GM18499 (cell line): ENCODE measurements around the gene IER3.
"Not testable (repeated sequence)": the region's sequence is repeated elsewhere in the genome, so short reads cannot be mapped to it uniquely, and the experiment has no call there.

Experiments used
- ATAC-seq: cut with Tn5 transposase; IDR thresholded peaks from one replicate; pipeline ENCODE4 v1.9.1; 2021; ENCODE audit warnings: moderate number of reproducible peaks; ENCODE audit not compliant: insufficient read depth, unreplicated experiment

Gene IER3

DNA sequence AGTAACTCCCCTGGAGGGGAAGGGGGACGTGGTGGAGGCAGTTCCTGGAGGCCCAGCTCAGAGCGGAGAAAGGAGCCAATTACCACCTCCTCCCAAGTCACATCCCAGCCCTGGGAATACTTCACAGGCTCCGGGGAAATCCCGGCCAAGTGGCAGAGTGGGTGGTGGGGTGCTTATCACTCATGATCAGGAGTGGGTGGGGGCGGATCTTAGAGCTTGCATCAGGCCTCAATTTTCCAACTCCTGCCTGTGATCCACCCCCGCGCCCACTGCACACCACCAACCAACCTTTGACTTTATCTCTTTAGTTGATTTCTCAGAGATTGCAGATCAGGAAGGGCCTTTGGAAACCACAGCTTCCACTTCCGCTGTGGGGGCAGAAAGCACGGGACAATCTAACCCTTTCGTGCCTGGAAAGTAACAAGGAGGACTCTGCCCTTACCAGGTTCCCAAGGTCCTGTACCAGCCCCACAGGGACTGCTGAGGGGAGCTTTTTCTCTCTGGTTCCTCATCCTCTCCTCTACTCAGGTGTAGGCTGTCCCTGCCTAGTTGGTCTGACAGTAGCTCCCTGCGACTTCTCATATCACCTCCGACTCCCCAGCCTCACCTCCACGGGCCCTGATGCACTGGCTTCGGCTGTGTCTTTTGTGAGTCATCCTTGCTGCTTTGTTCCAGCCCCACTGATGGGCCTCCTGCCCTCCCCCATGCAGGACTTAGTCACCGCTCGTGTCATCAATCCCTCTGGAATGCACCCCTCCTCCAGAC is 24.9 kb upstream of the IER3 start:
- ATAC-seq, result no peak

- no peak for ATAC-seq
Measured at GRCh38 chr6:30768634-30769087, 24.3 kb upstream of the IER3 start.

DNA sequence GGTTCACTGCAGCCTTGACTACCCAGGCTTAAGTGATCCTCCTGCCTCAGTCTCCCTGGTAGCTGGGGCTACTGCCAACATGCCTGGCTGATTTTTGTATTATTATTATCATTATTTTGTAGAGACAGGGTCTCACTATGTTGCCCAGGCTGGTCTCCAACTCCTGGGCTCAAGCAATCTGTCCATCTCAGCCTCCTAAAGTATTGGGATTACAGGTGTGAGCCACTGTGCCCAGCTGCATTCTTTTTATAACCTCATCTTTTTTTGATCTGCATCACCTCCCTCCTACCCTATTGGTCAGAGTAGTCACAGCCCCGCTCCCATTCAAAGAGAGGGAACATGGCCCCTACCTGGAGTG is 23.6 kb upstream of the IER3 start:
- ATAC-seq, result no peak

- no peak for ATAC-seq
Measured at GRCh38 chr6:30767158-30767943, 23.0 kb upstream of the IER3 start.

DNA sequence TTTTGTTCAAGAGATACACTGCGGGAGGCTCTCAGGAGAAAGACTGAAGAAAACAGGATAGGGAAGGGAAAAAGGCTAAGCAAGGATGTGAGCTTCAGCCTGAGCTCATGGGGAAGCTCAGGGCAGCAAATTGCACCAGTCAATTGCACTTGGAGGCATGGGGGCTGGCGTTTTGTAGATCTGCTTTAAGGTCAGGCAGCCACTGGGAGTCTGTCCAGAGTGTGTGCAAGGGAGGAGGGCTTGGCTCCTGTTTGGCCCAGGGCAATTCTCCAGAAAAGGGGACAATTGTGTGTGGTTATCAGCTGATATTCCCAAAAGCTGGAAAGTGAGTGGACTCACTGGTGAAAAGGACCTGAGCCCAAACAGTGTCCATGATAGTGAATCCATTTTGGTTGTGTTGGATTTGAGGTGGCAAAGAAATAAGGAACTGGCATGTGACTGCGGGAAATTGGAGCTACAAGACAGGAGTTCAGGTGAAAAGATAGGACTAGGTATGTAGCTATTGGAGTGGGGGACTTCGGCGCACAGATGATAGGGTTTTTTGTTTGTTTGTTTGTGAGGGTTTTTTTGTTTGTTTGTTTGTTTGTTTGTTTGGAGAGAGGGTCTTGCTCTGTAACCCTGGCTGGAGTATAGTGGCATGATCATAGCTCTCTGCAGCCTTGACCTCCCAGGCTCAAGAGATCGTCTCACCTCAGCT is 22.3 kb upstream of the IER3 start:
- ATAC-seq, result no peak

DNA sequence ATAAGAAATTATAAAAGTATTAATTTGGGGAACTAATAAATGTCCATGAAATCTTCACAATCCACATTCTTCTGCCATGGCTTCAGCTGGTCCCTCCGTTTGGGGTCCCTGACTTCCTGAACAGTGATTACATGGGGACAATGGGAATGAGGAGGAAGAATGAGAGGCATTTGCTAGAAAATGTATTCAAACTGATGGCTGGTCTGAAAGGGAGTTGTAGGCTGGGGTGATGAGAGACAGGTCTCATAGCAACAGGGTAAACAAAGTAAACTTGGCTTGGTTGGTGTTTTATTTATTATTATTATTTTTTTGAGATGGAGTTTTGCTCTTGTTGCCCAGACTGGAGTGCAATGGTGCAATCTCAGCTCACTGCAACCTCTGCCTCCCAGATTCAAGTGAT is 21.1 kb upstream of the IER3 start:
- not testable (repeated sequence) for ATAC-seq

- not testable (repeated sequence) for ATAC-seq
Measured at GRCh38 chr6:30764490-30765043, 20.2 kb upstream of the IER3 start.

DNA sequence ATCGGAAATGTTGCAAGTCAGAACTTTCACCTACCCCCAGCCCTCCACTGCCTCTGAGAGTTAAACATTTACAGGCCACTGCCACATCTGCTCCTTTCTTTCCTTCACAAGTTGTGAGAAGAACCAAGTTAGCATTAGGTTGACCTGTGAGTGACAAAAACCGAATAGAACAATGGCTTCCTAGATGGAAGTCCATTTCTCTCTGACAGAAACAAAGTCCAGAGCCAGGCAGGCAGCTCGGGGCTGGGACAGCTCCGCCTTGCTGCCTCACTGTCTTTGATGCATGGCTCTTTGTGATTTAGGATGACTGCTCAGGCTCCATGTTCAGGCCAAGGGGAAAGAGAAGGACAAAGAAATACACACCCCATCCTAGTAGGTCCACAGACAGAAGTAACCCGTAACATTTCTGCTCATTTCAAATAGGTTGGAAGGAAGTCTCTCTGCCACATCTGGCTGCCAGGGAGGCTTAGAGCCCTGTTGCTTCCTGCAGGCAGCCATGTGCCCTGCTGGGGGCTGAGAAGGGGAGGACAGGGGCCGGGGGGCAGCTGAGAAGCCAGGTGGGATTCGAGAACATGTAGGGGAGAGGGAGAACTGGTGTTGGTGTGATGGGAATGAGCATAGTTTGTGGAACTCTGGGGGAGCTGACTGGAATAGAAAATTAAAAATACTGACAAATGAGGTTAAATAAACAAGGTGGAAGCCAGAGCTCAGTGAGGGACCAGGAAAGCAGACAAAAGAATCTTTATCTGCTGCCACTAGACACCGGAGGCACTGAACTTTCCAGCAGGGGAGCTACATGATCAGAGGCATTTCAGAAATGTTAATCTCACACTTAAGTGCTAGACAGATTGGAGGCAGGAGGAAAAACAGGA is 19.5 kb upstream of the IER3 start:
- no peak for ATAC-seq

GRCh38 chr6:30763155-30763617 is 18.8 kb upstream of the IER3 start:
- no peak for ATAC-seq

DNA sequence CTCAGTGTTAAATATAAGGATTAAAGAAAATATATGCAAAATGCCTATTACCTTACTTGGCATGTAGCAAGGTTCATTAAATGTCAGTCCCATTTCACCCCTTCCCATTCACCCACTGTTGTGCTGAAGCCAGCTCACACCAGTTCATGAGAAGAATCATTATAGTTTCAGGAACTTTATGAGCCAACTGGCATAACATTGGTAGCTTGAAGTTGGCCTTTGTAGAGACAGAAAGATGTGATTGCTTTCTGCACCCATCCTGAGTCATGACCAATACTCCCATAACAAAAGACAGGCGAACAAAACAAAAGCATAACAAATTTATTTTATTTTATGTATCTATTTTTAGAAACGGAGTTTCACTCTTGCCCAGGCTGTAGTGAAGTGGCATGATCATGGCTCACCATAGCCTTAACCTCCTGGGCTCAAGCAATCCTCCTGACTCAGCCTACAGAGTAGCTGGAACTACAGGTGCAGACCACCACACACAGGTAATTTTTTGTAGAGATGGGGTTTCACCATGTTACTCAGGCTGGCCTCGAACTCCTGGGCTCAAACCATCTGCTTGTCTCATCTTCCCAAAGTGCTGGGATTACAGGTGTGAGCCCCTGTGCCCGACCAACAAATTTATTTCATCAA is 17.6 kb upstream of the IER3 start:
- ATAC-seq, result no peak

DNA sequence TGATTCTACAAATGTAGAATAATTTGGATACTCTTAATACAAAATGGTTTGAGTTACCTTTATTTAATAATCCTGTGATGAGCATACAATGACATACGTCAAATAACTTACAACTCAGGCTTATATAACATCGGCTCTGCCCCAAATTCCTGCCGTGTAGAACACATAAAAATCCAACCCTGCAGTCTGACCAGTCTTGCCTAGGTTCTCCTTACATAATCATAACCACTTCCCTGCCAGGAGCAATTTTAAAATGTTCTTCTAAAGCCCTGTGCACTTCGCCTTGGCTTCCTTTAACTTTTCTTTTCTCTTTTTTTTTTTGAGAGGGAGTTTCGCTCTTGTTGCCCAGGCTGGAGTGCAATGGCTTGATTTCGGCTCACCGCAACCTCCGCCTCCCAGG is 16.2 kb upstream of the IER3 start:
- ATAC-seq, result no peak

DNA sequence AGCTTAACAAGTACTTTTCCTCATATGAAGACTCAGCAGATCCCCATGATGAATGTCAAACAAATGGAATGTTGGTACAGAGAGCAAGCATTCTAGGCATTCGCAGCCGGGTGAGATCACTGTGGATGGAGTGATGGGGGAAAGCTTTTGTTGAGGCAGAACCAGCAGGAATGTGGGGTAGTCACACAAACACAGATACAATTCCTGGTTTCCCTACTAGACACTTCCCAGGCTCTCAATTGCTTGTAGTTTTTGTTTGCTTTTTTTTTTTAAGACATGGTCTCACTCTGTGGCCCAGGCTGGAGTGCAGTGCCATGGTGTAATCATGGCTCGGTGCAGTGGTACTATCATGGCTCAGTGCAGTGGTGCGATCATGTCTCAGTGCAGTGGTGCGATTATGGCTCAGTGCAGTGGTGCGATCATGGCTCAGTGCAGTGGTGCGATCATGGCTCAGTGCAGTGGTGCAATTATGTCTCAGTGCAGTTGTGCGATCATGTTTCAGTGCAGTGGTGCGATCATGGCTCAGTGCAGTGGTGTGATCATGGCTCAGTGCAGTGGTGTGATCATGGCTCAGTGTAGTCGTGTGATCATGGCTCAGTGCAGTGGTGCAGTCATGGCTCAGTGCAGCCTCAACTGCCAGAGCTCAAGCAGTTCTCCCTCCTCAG is 15.4 kb upstream of the IER3 start:
- ATAC-seq, result no peak

GRCh38 chr6:30757261-30757904 is 13.0 kb upstream of the IER3 start:
- ATAC-seq, result no peak

DNA sequence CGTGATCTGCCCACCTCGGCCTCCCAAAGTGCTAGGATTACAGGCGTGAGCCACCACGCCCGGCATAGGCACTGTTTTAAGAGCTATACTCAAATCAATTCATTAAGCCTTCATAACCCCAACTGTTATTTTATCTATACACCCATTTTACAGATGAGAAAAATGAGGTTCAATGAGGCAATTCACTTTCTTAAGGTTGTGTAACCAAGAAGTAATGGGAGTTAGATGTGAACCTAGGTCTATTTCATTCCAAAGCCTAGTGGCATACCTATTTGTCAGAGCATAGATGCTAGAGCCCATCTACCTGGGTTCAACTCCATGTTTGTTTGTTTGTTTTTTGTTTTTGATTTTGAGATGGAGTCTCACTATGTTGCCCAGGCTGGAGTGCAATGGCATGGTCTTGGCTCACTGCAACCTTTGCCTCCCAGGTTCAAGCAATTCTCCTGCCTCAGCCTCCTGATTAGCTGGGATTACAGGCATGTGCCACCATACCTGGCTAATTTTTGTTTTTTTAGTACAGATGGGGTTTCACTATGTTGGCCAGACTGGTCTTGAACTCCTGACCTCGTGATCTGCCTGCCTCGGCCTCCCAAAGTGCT is 12.2 kb upstream of the IER3 start:
- not testable (repeated sequence) for ATAC-seq

GRCh38 chr6:30754631-30755030 is 10.3 kb upstream of the IER3 start:
- no peak for ATAC-seq

DNA sequence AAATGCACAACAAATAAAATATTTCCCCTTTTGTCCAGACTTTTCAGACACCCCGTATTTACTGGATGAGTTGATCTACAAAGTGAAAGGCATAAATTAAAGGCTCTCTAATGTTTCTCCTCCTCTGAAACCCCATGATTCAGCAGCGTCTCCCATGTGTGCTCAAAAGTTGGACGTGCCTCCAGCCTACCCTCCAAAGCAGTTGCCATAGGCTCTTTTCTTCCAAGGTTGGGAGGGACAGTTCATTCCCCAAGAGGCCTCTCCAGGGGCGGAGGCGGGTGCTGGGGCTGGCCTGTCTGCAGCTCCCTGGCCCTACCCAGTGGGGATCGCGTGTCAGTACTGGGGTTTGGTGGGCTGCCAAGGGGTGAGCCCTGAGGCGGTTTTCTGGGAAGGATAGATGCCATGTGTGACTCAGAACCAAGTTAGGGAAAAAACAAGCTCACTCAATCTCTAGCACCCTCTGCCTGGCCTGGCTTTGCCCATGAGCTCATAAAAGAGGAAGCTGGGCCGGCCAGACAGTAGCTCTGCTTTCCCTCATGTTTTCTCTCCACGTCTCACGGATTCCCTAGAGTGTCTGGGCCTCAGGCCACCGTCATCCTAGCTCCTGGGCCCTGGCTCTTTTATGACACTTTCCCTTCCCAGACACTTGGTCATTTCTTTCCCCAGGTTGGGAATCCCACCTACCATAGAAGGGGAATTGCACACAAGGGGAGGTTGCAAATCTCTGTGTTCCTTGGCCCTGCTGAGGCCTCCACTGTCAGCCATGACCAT is 8.0 kb upstream of the IER3 start:
- no peak for ATAC-seq

GRCh38 chr6:30750379-30750668 is 6.0 kb upstream of the IER3 start:
- no peak for ATAC-seq
